GM12865 (cell line): ENCODE data around the gene SH3TC1.

Source experiments
- DNase-seq: peaks from one replicate; pipeline ENCODE4 v3.0.0; 2010; ENCODE audit warnings: low read depth
- H3K4me3 ChIP-seq: 2 replicates; pipeline ENCODE4 v1.5.1; 2011; ENCODE audit warnings: mild to moderate bottlenecking, low read depth, low read length, control low read depth
- CTCF ChIP-seq: IDR thresholded peaks from 2 replicates; pipeline ENCODE4 v1.5.1; 2011; ENCODE audit warnings: low read length, control low read depth, low read depth, inconsistent platforms; ENCODE audit not compliant: insufficient read depth; ENCODE audit errors: missing control alignments

The SH3TC1 gene

DNA sequence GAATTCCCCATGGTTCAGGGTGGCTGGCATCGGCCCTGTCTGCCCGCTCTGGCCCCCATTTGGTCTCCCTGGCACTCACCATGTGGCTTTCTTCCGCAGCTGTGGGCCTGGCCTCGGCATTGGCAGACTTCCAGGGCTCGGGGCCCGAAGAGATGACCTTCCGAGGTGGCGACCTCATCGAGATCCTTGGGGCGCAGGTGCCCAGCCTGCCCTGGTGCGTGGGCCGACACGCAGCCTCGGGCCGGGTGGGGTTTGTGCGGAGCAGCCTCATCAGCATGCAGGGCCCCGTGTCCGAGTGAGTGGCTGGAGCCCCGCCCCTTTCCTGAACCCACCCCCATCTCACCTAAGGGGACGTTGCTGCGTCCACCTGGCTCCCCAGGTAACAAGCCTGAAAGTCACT, 20.1 kb downstream of the SH3TC1 start:
- no peak for TF ChIP-seq CTCF
- no peak overlapping the region for H3K4me3 ChIP-seq
- no peak for DNase-seq

- no peak for DNase-seq
- no peak overlapping the region for H3K4me3 ChIP-seq
- no peak for TF ChIP-seq CTCF
These were observed 21.8 kb downstream of the SH3TC1 start for GRCh38 chr4:8220661-8221450.

DNA sequence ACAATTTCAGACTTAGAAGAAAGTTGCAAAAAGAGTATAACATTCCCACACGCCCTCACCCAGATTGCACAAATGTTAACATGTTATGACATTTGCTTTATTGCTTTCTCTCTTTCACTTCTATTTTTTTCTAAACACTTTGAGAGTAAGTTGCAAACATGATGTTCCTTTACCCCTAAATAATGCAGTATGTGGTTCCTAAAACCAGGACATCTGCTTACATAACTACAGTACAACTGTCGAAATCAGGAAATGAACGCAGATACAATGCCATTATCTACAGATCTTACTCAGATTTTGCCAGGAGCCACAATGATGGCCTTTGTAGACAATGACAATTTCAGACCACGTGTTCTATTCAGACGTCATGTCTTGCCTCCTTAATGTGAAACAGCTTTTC, 22.4 kb downstream of the SH3TC1 start:
- no peak overlapping the region for H3K4me3 ChIP-seq
- no peak for TF ChIP-seq CTCF
- DNase-seq, result peak; percentile 57

GRCh38 chr4:8221985-8222384, 22.9 kb downstream of the SH3TC1 start:
- H3K4me3 ChIP-seq, result no peak overlapping the region
- TF ChIP-seq CTCF, result no peak
- DNase-seq, result no peak

GRCh38 chr4:8222609-8223388, 23.7 kb downstream of the SH3TC1 start:
- no peak overlapping the region for H3K4me3 ChIP-seq
- DNase-seq, result no peak
- no peak for TF ChIP-seq CTCF

DNA sequence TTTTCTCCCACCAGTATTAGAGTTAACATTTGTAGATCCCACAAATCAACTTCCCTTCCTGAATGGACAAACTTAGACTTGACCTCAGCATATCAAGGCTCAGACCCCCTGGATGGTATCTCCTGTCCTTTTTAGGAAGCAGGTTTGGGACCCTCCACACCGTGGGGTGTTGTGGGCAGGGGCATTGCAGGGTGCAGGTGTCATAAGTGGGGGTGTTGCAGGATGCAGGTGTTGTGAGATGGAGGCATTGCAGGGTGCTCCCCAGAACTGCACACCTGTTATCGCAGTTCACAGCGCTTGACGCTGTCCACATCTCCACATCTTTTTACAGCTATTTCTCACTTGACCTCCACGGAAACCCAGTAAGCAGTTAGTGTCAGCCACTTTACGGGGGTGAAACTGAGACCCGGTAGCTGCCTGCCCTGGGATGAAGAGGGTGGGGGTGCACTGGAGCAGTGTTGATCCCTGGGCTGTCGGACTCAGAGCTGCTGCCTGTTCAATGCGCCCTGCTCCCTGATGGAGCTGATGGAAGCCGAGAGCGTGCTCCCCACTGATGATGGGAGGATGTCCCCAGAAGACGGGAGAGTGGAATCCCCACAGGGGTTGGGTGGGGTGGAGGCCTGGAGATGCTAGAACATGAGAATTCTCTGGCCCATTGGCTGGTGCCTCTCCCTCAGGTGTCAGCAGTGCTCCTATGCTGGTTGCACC, 25.3 kb downstream of the SH3TC1 start:
- no peak for TF ChIP-seq CTCF
- no peak overlapping the region for H3K4me3 ChIP-seq
- no peak for DNase-seq
